NCI-H446 treated with DMSO at 0.1 percent for 48 hours (cell line): ENCODE measurements around the gene NIBAN1.
"Not testable (repeated sequence)": the region's sequence is repeated elsewhere in the genome, so short reads cannot be mapped to it uniquely, and the experiment has no call there.

ENCODE experiments used
- DNase-seq: peaks from one replicate; lab custom pipeline; 2025; lab: John Stamatoyannopoulos, UW

NIBAN1 gene

GRCh38 chr1:184973272-184974055, 844 bp downstream of the NIBAN1 start:
- no peak for DNase-seq

- no peak for DNase-seq
Observed at GRCh38 chr1:184972315-184973055, 1.8 kb downstream of the NIBAN1 start.

GRCh38 chr1:184971522-184972265, 2.6 kb downstream of the NIBAN1 start:
- DNase-seq: no peak

- no peak for DNase-seq
Observed at GRCh38 chr1:184970691-184971161, 3.6 kb downstream of the NIBAN1 start.

- DNase-seq: no peak
Observed at GRCh38 chr1:184966989-184967388, 7.3 kb downstream of the NIBAN1 start.

DNA sequence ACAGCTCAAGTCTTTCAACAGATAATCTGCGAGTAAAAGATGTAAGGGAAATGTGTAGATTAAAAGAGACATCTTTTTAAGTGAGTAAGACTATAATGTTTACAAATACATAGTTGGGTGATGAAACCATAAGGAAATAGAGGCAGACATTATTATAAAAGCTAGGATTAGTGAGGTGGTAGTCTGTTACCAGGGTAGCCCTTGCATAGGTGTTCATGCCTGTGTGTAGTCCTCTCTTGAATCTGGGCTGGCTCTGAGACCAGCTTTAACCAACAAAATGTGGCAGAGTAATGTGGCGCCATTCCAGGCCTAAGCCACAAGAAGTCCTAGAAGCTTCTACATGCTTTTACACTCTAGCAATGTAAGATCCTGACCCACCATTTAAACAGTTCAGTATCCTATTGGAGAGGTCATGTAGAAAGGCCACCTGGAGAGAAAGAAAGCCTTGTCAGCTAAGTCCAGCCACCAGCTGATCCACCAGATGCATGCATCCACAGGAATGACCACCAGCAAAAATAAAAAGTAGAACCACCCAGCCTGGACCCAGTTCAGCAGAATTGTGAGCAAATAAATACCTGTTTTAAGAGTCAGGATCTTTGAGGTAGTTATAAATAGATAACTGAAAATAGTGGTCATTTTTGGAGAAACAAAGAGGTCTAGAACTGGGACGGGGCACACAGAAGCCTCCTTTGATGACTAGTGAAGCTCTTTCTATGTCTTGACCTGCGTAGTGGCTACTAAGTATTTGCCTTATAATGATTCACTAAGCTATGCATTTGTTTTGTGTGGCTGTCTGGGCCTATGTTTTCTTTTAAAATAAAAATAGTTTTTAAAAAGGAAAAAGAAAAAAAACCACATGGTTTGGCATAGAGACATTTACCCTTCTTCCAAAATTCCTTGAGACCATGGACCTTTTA, 8.1 kb downstream of the NIBAN1 start:
- no peak for DNase-seq

DNA sequence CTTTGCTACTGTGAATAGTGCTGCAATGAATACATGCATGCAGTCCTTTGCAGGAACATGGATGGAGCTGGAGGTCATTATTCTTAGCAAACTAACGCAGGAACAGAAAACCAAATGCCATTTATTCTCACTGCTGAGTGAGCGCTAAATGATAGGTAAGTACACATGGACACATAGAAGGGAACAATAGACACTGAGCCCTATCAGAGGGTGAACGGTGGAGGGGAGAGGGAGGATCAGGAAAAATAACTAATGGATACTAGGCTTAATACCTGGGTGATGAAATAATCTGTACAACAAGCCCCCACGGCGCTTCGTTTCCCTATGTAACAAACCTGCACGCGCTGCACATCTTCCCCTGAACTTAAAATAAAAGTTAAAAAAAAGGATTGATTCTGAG, 8.9 kb downstream of the NIBAN1 start:
- no peak for DNase-seq

DNA sequence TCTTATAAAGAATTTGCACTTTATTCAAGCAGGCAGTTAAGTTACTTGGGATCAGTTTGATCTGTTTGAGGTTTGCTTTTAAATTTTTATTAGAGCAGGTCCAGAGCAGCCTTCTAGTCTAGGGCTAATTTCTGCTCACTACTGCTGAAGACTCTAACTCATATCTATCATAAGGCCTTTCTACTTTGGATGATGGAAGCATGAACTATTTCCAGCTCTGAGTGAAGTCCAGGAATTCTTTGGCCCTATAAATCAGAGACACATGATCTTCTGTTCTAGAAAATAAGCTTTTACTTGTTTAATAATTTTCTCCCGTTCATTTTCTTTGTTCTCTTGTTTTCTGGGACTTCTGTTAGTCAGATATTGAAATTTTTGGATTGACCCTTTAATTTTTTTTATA, 14.7 kb downstream of the NIBAN1 start:
- DNase-seq: no peak

DNA sequence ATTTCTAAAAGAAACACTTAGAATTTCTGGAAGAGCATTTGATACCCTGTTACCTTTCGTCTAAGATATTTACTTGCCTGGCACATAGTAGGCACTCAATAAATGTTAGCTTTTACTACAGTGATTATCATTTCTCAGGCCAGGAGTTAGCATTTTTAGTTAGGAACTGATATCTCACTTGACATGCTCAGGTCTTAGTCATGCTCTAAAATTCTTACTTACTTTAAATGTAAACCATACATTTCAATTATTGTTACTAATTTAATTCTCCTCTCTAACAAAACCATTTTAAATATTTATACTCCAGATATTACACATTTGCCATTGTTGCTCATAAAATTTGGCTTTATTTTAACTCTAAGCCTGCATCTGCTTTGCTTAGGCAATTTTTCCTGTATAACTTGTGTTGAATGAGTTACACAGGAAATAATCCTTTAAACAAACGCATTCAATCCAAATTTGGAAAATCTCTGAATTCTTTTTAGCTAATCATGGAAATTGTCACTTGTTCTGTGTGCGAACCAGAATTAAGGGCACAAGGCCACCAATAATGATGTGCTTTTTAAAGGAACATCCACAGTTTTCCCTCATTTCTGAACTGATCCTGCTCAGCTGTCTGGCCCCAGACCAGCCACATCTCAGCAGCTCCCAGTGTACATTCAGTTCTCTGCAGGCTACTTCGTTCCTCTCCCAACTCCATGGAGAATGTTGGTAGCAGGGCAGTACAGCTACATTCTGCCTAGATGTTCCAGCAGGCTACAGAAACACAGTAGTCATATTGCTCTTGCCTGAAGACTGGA, 15.6 kb downstream of the NIBAN1 start:
- no peak for DNase-seq

- not testable (repeated sequence) for DNase-seq
Observed at GRCh38 chr1:184957901-184958300, 16.4 kb downstream of the NIBAN1 start.

GRCh38 chr1:184956999-184957700, 17.2 kb downstream of the NIBAN1 start:
- DNase-seq: no peak

GRCh38 chr1:184954232-184954995, 19.9 kb downstream of the NIBAN1 start:
- no peak for DNase-seq

DNA sequence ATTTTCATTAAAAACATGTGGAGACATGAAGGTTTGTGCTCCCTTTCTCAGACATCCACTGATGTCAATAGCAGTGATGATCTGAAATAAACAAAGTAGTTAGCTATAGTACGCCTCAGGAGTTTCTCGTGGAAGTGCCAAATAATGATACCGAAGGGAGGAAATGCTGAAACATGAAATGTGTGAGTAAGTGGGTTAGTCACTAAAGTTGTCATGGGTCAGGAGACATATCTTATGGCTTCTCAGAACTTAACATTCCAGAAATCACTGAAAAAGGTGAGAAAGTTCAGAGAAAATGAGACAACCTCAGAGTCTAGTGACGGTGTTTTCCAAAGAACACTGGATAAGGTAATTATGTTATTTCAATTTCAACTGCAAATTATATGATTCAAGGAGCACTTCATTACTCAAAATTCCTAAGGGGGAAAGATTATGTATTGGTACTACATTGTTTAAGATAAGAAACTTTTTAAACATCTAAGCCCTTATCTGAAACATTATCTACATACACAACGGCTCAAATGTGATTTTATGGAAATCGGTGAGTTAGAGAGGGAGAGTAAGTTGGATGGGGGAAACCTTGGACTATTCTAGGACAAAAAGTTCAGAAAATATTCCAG, 20.6 kb downstream of the NIBAN1 start:
- no peak for DNase-seq

- DNase-seq: no peak
Observed at GRCh38 chr1:184952428-184952827, 21.9 kb downstream of the NIBAN1 start.

DNA sequence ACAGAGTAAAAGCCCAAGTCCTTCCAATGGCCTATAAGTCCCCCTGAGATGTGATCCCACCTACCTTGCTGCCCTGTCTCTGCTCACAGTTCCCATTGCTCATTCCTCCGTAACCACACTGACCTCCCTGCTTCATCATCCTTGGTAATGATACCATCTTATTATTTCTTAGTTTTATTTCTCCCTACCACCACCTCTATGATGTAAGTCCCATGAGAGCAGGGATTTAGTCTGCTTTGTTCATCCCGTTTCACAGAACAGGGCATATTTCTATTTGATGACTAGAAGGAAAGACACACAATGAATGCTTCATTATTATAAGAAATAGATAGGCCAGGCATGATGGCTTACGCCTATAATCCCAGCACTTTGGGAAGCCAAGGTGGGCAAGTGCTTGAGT, 22.5 kb downstream of the NIBAN1 start:
- DNase-seq: no peak

DNA sequence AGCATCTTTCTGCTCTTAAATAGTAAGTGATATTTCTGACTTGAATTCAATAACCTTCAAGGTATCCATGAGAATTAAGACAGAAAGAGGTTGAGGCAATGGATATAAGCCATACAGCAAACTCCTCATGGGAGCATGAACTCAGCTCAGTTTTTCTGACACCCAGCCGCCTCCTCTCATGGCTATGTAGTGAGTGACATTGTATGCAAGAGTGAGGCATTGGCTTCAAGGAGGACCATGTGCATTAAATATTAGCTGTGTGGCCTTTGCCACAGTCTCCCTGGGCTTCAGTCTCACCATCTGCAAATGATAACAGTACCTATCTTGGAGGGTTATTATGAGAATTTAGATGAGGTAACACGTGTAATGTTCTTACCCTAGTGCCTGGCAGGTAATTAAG, 23.4 kb downstream of the NIBAN1 start:
- DNase-seq: no peak

DNA sequence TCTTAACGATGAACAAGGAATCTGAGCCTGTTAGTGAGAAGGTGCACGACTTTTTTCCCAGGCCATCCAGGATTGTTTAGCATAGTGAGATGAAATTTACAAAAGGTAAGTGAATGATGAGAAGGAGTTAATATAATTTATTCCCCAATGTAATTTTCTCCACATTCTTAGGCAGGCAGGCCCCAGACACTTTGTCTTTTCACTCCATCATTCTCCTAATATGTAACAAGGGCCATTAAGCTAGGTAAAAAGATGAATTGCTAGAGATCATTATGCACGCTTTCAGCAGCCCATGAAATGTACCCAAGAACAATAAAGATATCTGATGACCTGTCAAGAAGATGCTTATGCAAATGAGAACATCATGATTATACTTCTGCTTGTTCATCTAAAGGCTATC, 24.1 kb downstream of the NIBAN1 start:
- no peak for DNase-seq

GRCh38 chr1:184947497-184948256, 26.6 kb downstream of the NIBAN1 start:
- peak; percentile 88 for DNase-seq
